Gastrocnemius medialis (tissue), 4 donors: ENCODE results near the gene PFDN6.

Source experiments
- CTCF ChIP-seq, 5 experiments: fragments of 450-650 bp in 3 of 5; fragments of 200-600 bp in 2 of 5; sonication (generic) in 2 of 5; IDR thresholded peaks in 4 of 5; conservative IDR thresholded peaks in 1 of 5; 1 replicate in 4 of 5; 2 replicates in 1 of 5; pipeline ENCODE4 v1.5.1; 2016 to 2019; ENCODE audit warnings: antibody characterized with exemption in 5 of 5, mild to moderate bottlenecking in 3 of 5, moderate library complexity in 3 of 5
- POLR2A ChIP-seq, 2 donors: fragments of 450-650 bp; IDR thresholded peaks; one replicate each; pipeline ENCODE4 v1.6.1; 2017; ENCODE audit warnings: antibody characterized with exemption in 2 of 2, mild to moderate bottlenecking in 2 of 2, moderate library complexity in 2 of 2

- no peak for TF ChIP-seq CTCF (IDR thresholded peaks at IDR 0.05 in 4 of 5, conservative IDR thresholded peaks at IDR 0.05 in 1 of 5)
- no peak for TF ChIP-seq POLR2A (IDR thresholded peaks at IDR 0.05)
Measured at GRCh38 chr6:33324125-33324524, 34.7 kb downstream of the PFDN6 start.
